Liver (tissue), 9 donors: ENCODE results near the gene DGKQ. TPM values are rescaled to one million over a fixed set of nuclear protein-coding genes. Genes with fewer than 3 reads are reported as not detected.

Source experiments
- DNase-seq: peaks from one replicate; pipeline ENCODE4 v3.0.0-alpha.2; 2017; ENCODE audit warnings: low spot score
- H3K27ac ChIP-seq, 2 donors: one replicate each; pipeline ENCODE4 v1.7.0; 2013; ENCODE audit warnings: inconsistent platforms in 2 of 2, low read length in 2 of 2, control low read depth in 1 of 2, low read depth in 1 of 2, mild to moderate bottlenecking in 1 of 2
- H3K27me3 ChIP-seq, 4 donors: one replicate each; pipeline versions ENCODE4 v1.6.1 to v1.7.0; 2013; ENCODE audit warnings: low read length in 3 of 4, inconsistent platforms in 1 of 4, mild to moderate bottlenecking in 1 of 4, moderate library complexity in 1 of 4; ENCODE audit not compliant: control insufficient read depth in 4 of 4, insufficient read depth in 4 of 4
- H3K36me3 ChIP-seq, 4 donors: one replicate each; pipeline versions ENCODE4 v1.6.1 to v1.7.0; 2013; ENCODE audit warnings: low read length in 3 of 4, mild to moderate bottlenecking in 3 of 4, low read depth in 1 of 4, moderate library complexity in 1 of 4; ENCODE audit not compliant: control insufficient read depth in 4 of 4, insufficient read depth in 3 of 4
- H3K4me1 ChIP-seq, 4 donors: one replicate each; pipeline versions ENCODE4 v1.6.1 to v1.7.0; 2013; ENCODE audit warnings: low read length in 3 of 4, mild to moderate bottlenecking in 3 of 4, moderate library complexity in 1 of 4; ENCODE audit not compliant: control insufficient read depth in 4 of 4, insufficient read depth in 4 of 4
- H3K4me3 ChIP-seq, 3 donors: one replicate each; pipeline versions ENCODE4 v1.6.1 to v1.7.0; 2013; ENCODE audit warnings: low read length in 3 of 3, control low read depth in 1 of 3, low read depth in 1 of 3, mild to moderate bottlenecking in 1 of 3
- H3K9ac ChIP-seq, 2 donors: one replicate each; pipeline ENCODE4 v1.7.0; 2013; ENCODE audit warnings: low read length in 2 of 2, mild to moderate bottlenecking in 2 of 2, moderate library complexity in 2 of 2, control low read depth in 1 of 2, low read depth in 1 of 2
- H3K9me3 ChIP-seq, 4 donors: one replicate each; pipeline versions ENCODE4 v1.6.1 to v1.7.0; 2013; ENCODE audit warnings: low read length in 3 of 4; ENCODE audit not compliant: control insufficient read depth in 4 of 4
- ATF3 ChIP-seq: IDR thresholded peaks from 2 replicates; pipeline ENCODE4 v1.6.1; 2016; ENCODE audit warnings: antibody characterized with exemption
- CTCF ChIP-seq: fragments of 150-350 bp; IDR thresholded peaks from 2 replicates; pipeline ENCODE4 v1.5.1; 2017; ENCODE audit warnings: improper control_type of control experiment, low read depth, low read length; ENCODE audit not compliant: missing input control
- EGR1 ChIP-seq, 2 donors: IDR thresholded peaks; 2 replicates each; pipeline ENCODE4 v1.6.1; 2016 to 2018; ENCODE audit warnings: antibody characterized with exemption in 2 of 2, low read depth in 2 of 2
- FOXA1 ChIP-seq: IDR thresholded peaks from 2 replicates; pipeline ENCODE4 v1.6.1; 2016; ENCODE audit warnings: antibody characterized with exemption
- FOXA2 ChIP-seq: IDR thresholded peaks from 2 replicates; pipeline ENCODE4 v1.6.1; 2016; ENCODE audit warnings: antibody characterized with exemption
- GABPA ChIP-seq, 2 donors: IDR thresholded peaks in 1 of 2; conservative IDR thresholded peaks in 1 of 2; 2 replicates each; pipeline ENCODE4 v1.6.1; 2016; ENCODE audit warnings: antibody characterized with exemption in 2 of 2, mild to moderate bottlenecking in 1 of 2, moderate library complexity in 1 of 2
- HNF4A ChIP-seq, 2 donors: conservative IDR thresholded peaks; 2 replicates each; pipeline ENCODE4 v1.6.1; 2016; ENCODE audit warnings: antibody characterized with exemption in 2 of 2, mild to moderate bottlenecking in 2 of 2
- JUND ChIP-seq, 2 donors: IDR thresholded peaks; 2 replicates each; pipeline ENCODE4 v1.6.1; 2016; ENCODE audit warnings: antibody characterized with exemption in 2 of 2
- MAX ChIP-seq: IDR thresholded peaks from 2 replicates; pipeline ENCODE4 v1.6.1; 2016; ENCODE audit warnings: antibody characterized with exemption
- NR2F2 ChIP-seq: IDR thresholded peaks from 2 replicates; pipeline ENCODE4 v1.6.1; 2016; ENCODE audit warnings: antibody characterized with exemption
- RAD21 ChIP-seq, 2 donors: IDR thresholded peaks; 2 replicates each; pipeline ENCODE4 v1.6.1; 2016; ENCODE audit warnings: antibody characterized with exemption in 2 of 2, mild to moderate bottlenecking in 2 of 2
- REST ChIP-seq: IDR thresholded peaks from 2 replicates; pipeline ENCODE4 v1.6.1; 2016; ENCODE audit warnings: antibody characterized with exemption, mild to moderate bottlenecking
- RXRA ChIP-seq, 2 donors: IDR thresholded peaks; 2 replicates each; pipeline ENCODE4 v1.6.1; 2017 to 2018; ENCODE audit warnings: antibody characterized with exemption in 2 of 2, mild to moderate bottlenecking in 1 of 2
- SP1 ChIP-seq: IDR thresholded peaks from 2 replicates; pipeline ENCODE4 v1.6.1; 2018; ENCODE audit warnings: antibody characterized with exemption, mild to moderate bottlenecking
- TAF1 ChIP-seq: conservative IDR thresholded peaks from 2 replicates; pipeline ENCODE4 v1.6.1; 2016; ENCODE audit warnings: antibody characterized with exemption, mild to moderate bottlenecking
- YY1 ChIP-seq: IDR thresholded peaks from 2 replicates; pipeline ENCODE4 v1.6.1; 2016; ENCODE audit warnings: antibody characterized with exemption, mild to moderate bottlenecking
- ZBTB33 ChIP-seq: IDR thresholded peaks from 2 replicates; pipeline ENCODE4 v1.6.1; 2016; ENCODE audit warnings: antibody characterized with exemption
- WGBS: extraction: QIAGEN DNeasy Blood & Tissue Kit; methylation state at CpG from one replicate; pipeline ENCODE4 v1.1.7; 2013; 5-methylcytosine and 5-hydroxymethylcytosine counted together
- polyA plus RNA-seq, 2 donors: library from polyadenylated mRNA; stranded (reverse) in 1 of 2; unstranded in 1 of 2; fragments of 200-250 nt in 1 of 2; fragments of >200 nt in 1 of 2; fragmentation: Nextera tagmentation in 1 of 2; extraction: Ambion mirVana in 1 of 2; gene quantifications; one replicate each; pipeline versions ENCODE4 v1.2.1 to v1.2.3, GENCODE V29; 2013 to 2015
- total RNA-seq, 2 donors: library from RNA; depleted of rRNA; stranded (reverse); fragments of >200 nt; gene quantifications; one replicate each; pipeline ENCODE4 v1.2.3, GENCODE V29; 2014
- donor health status: healthy.
- donor health status: healthy.
- donor health status: healthy.
- donor health status: healthy.
- donor health status: healthy.

Gene DGKQ
- total and polyA plus RNA-seq, 4 donors: 1.5 to 8.8 (median 3.6) TPM

- Histone ChIP-seq H3K4me3 (no peak overlapping the region), H3K9me3 (no peaks in the 10 kb centered on the region), H3K27me3 (no peaks in the 10 kb centered on the region), H3K36me3 (peaks cover 0 to 5% (median 0%) of the 10 kb centered on the region in 4 donors), H3K4me1 (peaks cover 13 to 20% (median 16%) of the 10 kb centered on the region in 4 donors), H3K27ac (no peak overlapping the region), H3K9ac (no peak overlapping the region)
- no peak for DNase-seq
- TF ChIP-seq ZBTB33 (no peak), CTCF (no peak), REST (no peak), JUND (IDR thresholded peaks at IDR 0.05) (no peak), FOXA2 (no peak), SP1 (no peak), EGR1 (IDR thresholded peaks at IDR 0.05; ENCODE audit: low read depth in 2 of 2) (no peak), YY1 (no peak), RXRA (IDR thresholded peaks at IDR 0.05) (no peak), RAD21 (IDR thresholded peaks at IDR 0.05) (no peak), GABPA (IDR thresholded peaks at IDR 0.05 in 1 of 2, conservative IDR thresholded peaks at IDR 0.05 in 1 of 2) (no peak), ATF3 (no peak), NR2F2 (no peak), HNF4A (conservative IDR thresholded peaks at IDR 0.05) (no peak), MAX (no peak), TAF1 (no peak), FOXA1 (no peak)
- 81% methylated on average over 17 of the region's 17 CpGs for WGBS
Observed at GRCh38 chr4:970854-971520, 2.4 kb downstream of the DGKQ start.
